ENCODE measurements around the gene MAP3K5.

DNA sequence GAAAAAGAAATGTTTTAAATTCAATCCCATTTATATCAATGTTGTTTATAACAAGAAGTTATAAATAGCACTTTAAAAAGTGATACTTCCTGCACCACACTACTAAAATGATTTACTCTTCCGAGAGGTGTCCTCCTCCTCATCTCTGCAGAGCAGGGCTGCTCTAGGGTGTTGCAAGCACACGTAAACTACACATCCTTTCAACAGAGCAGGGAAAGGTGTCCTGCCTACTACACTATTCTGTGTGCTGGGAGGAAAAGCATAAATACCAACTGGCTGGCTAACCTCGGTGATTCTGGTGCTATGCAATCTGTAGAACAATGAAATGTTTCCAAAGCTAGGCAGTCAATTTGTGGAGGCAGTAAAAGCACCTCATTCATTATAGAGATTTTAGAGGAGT, 152.6 kb downstream of the MAP3K5 start:
- TF ChIP-seq, protein P1, sequence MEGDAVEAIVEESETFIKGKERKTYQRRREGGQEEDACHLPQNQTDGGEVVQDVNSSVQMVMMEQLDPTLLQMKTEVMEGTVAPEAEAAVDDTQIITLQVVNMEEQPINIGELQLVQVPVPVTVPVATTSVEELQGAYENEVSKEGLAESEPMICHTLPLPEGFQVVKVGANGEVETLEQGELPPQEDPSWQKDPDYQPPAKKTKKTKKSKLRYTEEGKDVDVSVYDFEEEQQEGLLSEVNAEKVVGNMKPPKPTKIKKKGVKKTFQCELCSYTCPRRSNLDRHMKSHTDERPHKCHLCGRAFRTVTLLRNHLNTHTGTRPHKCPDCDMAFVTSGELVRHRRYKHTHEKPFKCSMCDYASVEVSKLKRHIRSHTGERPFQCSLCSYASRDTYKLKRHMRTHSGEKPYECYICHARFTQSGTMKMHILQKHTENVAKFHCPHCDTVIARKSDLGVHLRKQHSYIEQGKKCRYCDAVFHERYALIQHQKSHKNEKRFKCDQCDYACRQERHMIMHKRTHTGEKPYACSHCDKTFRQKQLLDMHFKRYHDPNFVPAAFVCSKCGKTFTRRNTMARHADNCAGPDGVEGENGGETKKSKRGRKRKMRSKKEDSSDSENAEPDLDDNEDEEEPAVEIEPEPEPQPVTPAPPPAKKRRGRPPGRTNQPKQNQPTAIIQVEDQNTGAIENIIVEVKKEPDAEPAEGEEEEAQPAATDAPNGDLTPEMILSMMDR (IDR thresholded peaks at IDR 0.05), result no peak
- TF ChIP-seq POLR2A (IDR thresholded peaks at IDR 0.05), result no peak

Data from gastroesophageal sphincter (tissue), 3 donors.